ENCODE measurements around the gene TP53. TPM values are rescaled to one million over a fixed set of nuclear protein-coding genes. Genes with fewer than 3 reads are reported as not detected.
A peak's percentile ranks its signal among the peaks of the same experiment; 100 is the strongest.

TP53 gene
- total and polyA plus RNA-seq, 9 of the 15 experiments (the other 6 are each of a cell fraction or from before 2014, with no cell fraction given), result 2.8 to 14.0 (median 7.1) TPM

- DNase-seq (ENCODE audit: extremely low read depth in 1 of 4, low spot score in 3 of 4) (peak; percentile 80 to 97 (median 86)), ATAC-seq (peak; percentile 89), FAIRE-seq (peak; percentile 91)
- peak within 1 kb of the TSS; percentile 99 for H3K27ac ChIP-seq (ENCODE audit: extremely low read depth, low read depth, low read length)
- 0% methylated on average over 38 of the region's 51 CpGs for WGBS (ENCODE audit: insufficient coverage, low coverage, missing lambda C conversion rate)
- H3K4me2 ChIP-seq (ENCODE audit: insufficient read depth, low read length), result peak within 1 kb of the TSS; percentile 99
- H3K36me3 ChIP-seq (ENCODE audit: control insufficient read depth, insufficient read depth, low read length), result peaks cover 26% of the 10 kb centered on the region
- ChIA-PET POLR2A (interaction anchor here (0.6 to 7.3 kb wide), 30 partner anchors 11 to 652 kb away, joined by 3 to 67 read pairs (median 7); partner anchors contain the start of genes ATP1B2, EFNB3, FXR2 and MPDU1), CTCF (ENCODE audit: low intra/inter-chr PET ratio) (interaction anchor here (1.1 to 2.7 kb wide), 4 partner anchors 54 to 126 kb away, joined by 3 to 18 read pairs (median 4); partner anchors contain the start of gene SENP3)
- BruUV-seq (replicated peaks), result TSS peak; percentile 70
- peaks cover 6 to 21% of the 10 kb centered on the region in 2 experiments; a peak in 3 of 5 replicates for H3K4me1 ChIP-seq (replicated peaks in 1 of 2; ENCODE audit: control insufficient read depth in 2 of 2, insufficient read depth in 2 of 2, low read length in 2 of 2)
- no peaks in the 10 kb centered on the region for H3K9me1 ChIP-seq (ENCODE audit: control insufficient read depth, insufficient read depth, low read length)
- no peaks in the 10 kb centered on the region for H3K9me3 ChIP-seq (replicated peaks; ENCODE audit: control insufficient read depth, insufficient read depth, low read depth, low read length)
- in situ Hi-C loops (cut with MboI) (loop anchor here (5.0 kb wide), 1 partner anchor 56 kb away; the partner anchor contains the start of gene SHBG), intact Hi-C loops (cut with micrococcal nuclease) (loop anchor here (1.0 to 5.0 kb wide), 3 partner anchors 29 to 101 kb away; partner anchors contain the start of gene DNAH2)
- peaks cover 59% of the 10 kb centered on the region for H3K79me2 ChIP-seq (ENCODE audit: control insufficient read depth, insufficient read depth, low read length)
- H3K4me3 ChIP-seq, result peak within 1 kb of the TSS; percentile 78
- no peaks in the 10 kb centered on the region for H3K27me3 ChIP-seq (ENCODE audit: control insufficient read depth in 2 of 2, insufficient read depth in 2 of 2, low read length in 2 of 2)
- H2AFZ ChIP-seq (ENCODE audit: low read depth, low read length), result peak within 1 kb of the TSS; percentile 92
- no peaks in the 10 kb centered on the region for H4K20me1 ChIP-seq (replicated peaks; ENCODE audit: control insufficient read depth, insufficient read depth, low read length)
- H3K9ac ChIP-seq (ENCODE audit: insufficient read depth in 1 of 2, low read depth in 2 of 2, low read length in 2 of 2), result peak within 1 kb of the TSS; percentile 95 to 96
- TF ChIP-seq MAX (CRISPR knock-in tag; IDR thresholded peaks at IDR 0.05) (no peak), REST (IDR thresholded peaks at IDR 0.05; ENCODE audit: borderline replicate concordance) (peak; percentile 75), REST (CRISPR knock-in tag; IDR thresholded peaks at IDR 0.05; ENCODE audit: low read depth) (no peak), RB1 (IDR thresholded peaks at IDR 0.05; ENCODE audit: low read depth) (peak; percentile 33; the same call in 1 of the 2 replicates), SIN3A (IDR thresholded peaks at IDR 0.05; ENCODE audit: borderline replicate concordance in 2 of 2, control insufficient read depth in 1 of 2, low read depth in 2 of 2, low read length in 2 of 2) (0 out of 4 replicates have a peak, but pooled peaks have one; percentile 18 to 52), CREB1 (IDR thresholded peaks at IDR 0.05) (no peak), CREB1 (CRISPR knock-in tag; IDR thresholded peaks at IDR 0.05) (peak; percentile 42; the same call in 1 of the 2 replicates), TEAD1 (CRISPR knock-in tag; IDR thresholded peaks at IDR 0.05) (0 out of 4 replicates have a peak, but pooled peaks have one; percentile 17 to 18), ATF7 (IDR thresholded peaks at IDR 0.05) (peak; percentile 30; the same call in 1 of the 2 replicates), NFYB (IDR thresholded peaks at IDR 0.05; ENCODE audit: extremely low read depth, insufficient read length) (peak; percentile 22), SMARCA5 (IDR thresholded peaks at IDR 0.05) (0 out of 2 replicates have a peak, but pooled peaks have one; percentile 32), KLF1 (tag; IDR thresholded peaks at IDR 0.05) (0 out of 2 replicates have a peak, but pooled peaks have one; percentile 38)
Observed at GRCh38 chr17:7687908-7688807, 868 bp upstream of the TP53 start, which contains the start of gene WRAP53. Gene WRAP53, plus strand, starts transcription at chr17:7688477. Its CDS starts 172 bp downstream, at chr17:7688649.
